Mononuclear cell (primary cell): ENCODE data around the gene AP3S2. TPM values are rescaled to one million over a fixed set of nuclear protein-coding genes. Genes with fewer than 3 reads are reported as not detected.

Experiments used
- H3K27me3 ChIP-seq: 2 replicates; pipeline ENCODE4 v1.6.0; 2011; ENCODE audit warnings: low read length, control low read depth; ENCODE audit not compliant: insufficient read depth
- H3K4me1 ChIP-seq: 2 replicates; pipeline ENCODE4 v1.5.1; 2011; ENCODE audit warnings: mild to moderate bottlenecking, low read length, control low read depth; ENCODE audit not compliant: insufficient read depth
- H3K4me3 ChIP-seq: 2 replicates; pipeline ENCODE4 v1.5.1; 2011; ENCODE audit warnings: mild to moderate bottlenecking, low read length, moderate library complexity
- H3K9me3 ChIP-seq: 2 replicates; pipeline ENCODE4 v1.5.1; 2011; ENCODE audit warnings: low read depth, mild to moderate bottlenecking, control low read depth, low read length
- total RNA-seq: library from RNA; depleted of rRNA; stranded (reverse); fragments of >200 nt; gene quantifications from one replicate; pipeline ENCODE4 v1.2.3, GENCODE V29; 2012

AP3S2 gene
- total RNA-seq, 1 donor: 38.9 TPM

DNA sequence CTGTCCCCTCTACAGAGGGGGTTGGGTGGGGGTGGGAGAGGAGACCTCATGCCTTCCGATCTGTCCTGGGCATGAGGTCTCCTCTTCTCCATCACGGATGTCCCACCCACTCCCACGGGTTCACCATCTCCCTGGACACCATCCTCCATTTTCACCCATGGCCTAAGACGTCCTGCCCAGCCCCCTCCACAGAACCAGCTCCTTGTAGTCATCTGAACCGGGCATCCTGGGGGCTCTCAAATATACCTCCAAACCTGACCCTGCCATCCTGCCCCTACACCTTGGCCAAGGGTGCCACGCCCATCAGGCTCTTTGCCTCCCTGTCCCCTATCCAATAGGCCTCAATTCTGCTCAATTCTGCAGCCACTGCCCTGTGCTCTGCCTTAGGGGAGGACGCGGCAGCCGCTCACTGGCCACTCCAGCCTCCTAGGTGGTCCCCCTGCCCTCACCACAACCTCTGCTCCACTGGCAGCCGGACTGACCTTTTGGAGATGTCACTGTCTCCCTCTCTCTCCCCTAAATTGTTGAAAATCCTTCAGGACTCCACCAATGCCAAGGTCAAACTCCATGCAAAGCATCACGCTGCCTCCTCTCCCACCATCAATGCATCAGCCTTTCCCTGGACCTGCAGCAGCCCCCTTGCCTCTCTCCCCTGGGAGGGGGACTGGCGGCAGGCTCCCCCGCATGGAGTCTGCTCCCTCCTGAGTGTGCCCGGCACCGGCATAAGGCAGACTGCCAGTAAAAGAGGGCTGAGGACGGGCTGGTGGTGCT, 69.8 kb downstream of the AP3S2 start:
- H3K27me3 ChIP-seq: no peaks in the 10 kb centered on the region
- H3K9me3 ChIP-seq: no peaks in the 10 kb centered on the region
- no peak overlapping the region for H3K4me3 ChIP-seq
- peaks cover 88% of the 10 kb centered on the region for H3K4me1 ChIP-seq

DNA sequence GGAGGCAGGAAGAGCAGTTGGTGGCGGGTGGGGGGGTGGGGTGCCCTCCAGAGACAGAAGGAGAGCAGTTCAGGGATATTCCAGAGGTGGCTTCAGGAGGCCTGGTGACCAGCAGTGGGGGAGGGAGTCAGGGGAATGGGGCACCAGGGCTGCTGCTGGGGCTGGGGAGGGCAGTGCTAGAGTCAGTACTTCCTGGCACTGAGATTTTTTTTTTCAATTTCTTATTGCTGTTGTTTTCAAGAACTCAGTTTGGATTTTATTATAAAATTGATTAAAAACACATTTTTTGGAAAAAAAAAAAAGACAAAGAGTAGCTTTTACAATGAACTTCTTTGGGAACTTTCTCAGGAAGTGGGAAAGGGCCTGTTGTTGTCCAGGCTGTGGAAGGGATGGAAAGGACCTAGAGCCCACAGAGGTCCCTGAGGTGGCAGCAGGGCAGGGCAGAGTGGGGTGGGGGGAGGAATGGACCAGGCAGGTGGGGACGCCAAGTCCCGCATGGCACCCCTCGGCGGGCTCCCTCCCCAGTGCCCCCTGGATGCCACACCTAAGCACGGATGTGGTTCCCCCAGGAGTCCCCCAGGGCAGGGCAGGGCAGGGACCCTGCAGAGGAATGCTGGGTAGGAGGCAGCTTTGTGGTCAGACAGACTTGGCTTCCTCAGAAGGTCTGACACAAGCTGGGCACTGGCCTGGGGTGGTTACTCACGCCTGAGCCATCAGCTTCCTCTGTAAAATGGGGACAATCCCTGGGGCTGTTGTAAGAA, 70.7 kb downstream of the AP3S2 start:
- no peaks in the 10 kb centered on the region for H3K27me3 ChIP-seq
- no peak overlapping the region for H3K4me3 ChIP-seq
- no peaks in the 10 kb centered on the region for H3K9me3 ChIP-seq
- H3K4me1 ChIP-seq: peaks cover 79% of the 10 kb centered on the region

DNA sequence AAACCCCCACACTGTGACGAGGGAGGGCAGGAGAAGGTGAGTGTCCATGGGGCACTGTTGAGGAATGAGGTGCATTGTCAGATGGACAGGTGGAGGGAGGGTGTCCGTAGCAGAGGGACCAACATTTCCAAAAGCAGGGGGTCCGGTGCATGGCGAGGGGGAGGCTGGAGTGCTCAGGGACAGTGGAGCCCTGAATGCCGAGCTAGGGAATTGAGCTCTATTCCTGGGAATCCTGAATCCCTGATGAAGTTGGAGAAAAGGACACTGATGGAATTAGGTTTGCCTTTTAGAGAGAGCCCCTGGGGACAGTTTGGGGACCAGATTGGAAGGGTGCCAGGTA, 71.2 kb downstream of the AP3S2 start:
- no peaks in the 10 kb centered on the region for H3K27me3 ChIP-seq
- H3K4me1 ChIP-seq: peaks cover 73% of the 10 kb centered on the region
- H3K4me3 ChIP-seq: no peak overlapping the region
- H3K9me3 ChIP-seq: no peaks in the 10 kb centered on the region

DNA sequence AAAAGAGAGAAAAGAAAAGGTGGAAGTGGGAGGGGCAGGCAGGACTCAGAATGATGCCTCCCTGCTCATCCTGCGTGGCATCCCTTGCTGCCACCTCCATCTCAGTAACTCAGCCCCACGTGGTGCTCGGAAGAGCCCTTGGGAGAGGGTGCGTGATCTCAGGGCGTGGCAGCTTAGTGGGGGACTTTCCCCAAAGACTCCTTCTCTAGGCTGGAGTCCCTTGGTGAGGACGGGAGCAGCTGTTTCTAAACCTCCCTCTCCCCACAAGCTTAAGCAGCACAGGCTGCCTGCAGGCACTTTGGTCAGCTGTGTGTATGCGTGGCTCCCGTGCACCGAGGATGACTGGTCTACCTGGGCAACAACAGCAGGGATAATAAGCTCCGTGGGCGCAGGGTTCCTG, 71.8 kb downstream of the AP3S2 start:
- H3K4me1 ChIP-seq: peaks cover 68% of the 10 kb centered on the region
- H3K4me3 ChIP-seq: no peak overlapping the region

DNA sequence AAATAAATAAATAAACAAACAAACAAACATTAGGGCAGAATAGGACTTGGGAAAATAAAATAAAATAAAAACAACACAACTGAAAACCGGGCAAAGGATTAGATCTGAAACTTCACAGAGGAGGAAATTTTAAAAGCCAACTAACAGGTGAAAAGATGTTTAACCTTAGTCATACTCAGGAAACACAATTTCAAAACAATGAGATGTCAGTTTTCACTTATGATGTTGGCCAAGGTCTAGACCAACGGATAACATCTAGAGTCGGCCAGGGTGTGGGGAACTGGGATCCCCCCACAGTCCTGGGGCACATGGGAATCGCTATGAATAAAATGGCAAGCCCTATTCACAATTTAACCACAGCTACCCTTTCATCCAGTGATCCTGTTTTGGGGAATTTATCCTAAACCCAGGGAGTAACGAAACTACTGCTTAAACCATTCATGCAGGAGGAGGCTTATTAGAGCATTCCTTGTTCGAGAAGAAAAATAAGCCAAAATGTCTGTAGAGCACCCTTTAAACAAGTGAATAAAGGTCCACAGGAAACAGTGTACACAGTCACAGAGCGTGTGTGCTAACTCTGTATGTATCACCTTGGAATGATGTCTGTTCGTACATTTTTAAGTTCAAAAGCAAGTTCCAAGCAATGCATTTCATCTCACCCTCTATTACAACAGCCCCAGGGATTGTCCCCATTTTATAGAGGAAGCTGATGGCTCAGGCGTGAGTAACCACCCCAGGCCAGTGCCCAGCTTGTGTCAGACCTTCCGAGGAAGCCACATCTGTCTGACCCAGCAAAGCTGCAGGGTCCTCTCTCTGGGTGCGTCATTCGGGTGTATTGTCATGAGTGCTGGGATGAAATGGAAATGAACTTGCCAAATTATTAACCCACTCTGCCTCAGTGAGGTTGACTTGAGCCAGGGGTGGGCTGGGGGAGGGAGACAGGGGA, 72.9 kb downstream of the AP3S2 start:
- H3K27me3 ChIP-seq: peaks cover 5% of the 10 kb centered on the region
- no peak overlapping the region for H3K4me3 ChIP-seq
- peaks cover 58% of the 10 kb centered on the region for H3K4me1 ChIP-seq
- no peaks in the 10 kb centered on the region for H3K9me3 ChIP-seq

More for the DNA sequence above, 71.8 kb downstream of the AP3S2 start:
- no peaks in the 10 kb centered on the region for H3K9me3 ChIP-seq
- no peaks in the 10 kb centered on the region for H3K27me3 ChIP-seq

DNA sequence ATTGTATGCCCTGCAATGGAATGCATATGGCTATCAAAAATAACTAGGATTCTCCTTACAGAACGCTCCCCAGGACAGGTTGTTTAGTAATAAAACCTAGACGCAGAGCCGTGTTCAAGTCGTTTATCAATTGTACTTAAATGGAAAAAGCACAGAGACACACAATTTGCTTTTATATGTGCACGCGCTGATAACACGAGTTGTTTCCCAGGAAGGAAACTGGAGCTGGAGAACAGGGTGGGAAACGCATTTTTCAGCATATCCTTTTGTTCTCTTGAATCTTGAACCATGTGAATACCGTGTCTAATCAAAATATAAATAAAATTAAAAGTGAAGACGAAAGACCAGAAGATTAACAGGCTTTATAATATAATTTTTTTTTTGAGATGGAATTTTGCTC, 75.5 kb downstream of the AP3S2 start:
- Histone ChIP-seq H3K27me3 (peaks cover 14% of the 10 kb centered on the region), H3K4me1 (peaks cover 49% of the 10 kb centered on the region), H3K9me3 (no peaks in the 10 kb centered on the region), H3K4me3 (no peak overlapping the region)

DNA sequence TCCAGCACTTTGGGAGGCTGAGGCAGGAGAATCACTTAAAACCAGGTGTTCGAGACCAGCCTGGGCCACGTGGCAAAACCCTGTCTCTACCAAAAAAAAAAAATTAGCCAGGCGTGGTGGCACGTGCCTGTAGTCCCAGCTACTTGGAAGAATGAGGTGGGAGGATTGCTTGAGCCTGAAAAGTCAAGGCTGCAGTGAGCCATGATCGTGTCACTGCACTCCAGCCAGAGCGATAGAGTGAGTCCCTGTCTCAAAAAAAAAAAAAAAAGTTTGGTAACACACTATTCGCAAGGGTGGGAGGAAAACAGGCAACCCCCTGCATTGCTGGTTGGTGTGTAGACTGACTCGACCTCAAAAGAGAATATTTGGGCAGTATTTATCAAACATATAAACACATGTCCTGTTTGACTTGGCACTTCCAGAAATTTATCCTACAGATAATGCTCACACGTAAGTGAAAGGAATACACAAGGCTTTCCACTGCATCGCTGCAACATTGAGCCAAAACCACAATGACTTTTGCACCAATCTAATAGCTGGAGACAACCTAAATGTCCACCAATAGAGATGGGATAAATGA, 76.0 kb downstream of the AP3S2 start:
- peaks cover 50% of the 10 kb centered on the region for H3K4me1 ChIP-seq
- peaks cover 16% of the 10 kb centered on the region for H3K27me3 ChIP-seq
- no peak overlapping the region for H3K4me3 ChIP-seq

DNA sequence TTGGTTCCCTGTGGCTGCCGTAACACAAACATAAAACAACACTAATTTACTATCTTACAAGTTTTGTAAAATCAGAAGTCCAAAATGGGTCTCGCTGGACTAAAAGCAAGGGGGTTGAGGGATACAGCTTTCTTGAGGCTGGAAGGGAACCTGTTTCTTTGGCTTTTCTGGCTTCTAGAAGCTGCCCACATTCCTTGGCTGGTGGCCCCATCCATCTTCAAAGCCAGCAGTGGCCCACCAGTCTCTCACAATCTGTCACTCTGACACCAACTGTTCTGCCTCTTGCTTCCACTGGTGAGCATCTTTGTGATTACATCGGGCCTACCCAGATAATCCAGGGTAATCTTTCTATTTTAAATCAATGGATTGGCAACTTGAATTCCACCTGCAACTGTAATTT, 78.0 kb downstream of the AP3S2 start:
- Histone ChIP-seq H3K27me3 (peaks cover 16% of the 10 kb centered on the region), H3K4me1 (peaks cover 42% of the 10 kb centered on the region), H3K4me3 (no peak overlapping the region), H3K9me3 (no peaks in the 10 kb centered on the region)

More for the DNA sequence above, 76.0 kb downstream of the AP3S2 start:
- no peaks in the 10 kb centered on the region for H3K9me3 ChIP-seq

DNA sequence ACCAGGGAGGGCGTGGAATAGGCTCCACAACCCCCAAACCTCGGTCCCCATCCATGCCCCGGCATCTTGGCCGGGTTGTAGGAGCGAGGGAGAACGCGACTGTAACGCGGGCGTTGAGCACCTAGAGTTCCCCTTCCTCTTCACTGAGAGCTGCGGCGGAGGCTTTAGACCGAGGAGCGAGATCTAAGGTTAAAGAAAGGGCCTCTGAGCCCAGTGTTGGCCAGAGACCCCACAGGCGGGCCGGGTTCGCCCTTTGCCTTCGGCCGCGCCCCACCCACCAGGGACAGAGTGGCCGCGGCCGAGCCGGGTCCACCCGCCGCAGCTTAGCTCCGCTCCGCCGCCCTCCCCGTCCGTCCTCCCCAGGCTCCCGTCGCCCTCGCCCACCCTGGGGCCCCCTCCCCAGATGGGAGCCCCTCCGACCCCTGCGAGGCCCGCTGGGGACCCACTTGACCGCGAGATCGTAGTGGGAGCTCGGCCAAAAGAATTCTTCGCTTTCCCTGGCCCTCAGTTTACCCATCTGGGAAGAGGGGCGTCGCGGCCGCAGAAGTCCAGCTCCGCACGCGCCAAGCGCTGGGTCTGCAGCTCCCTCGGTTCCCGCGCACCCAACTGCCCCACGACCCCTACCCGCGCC, 79.6 kb downstream of the AP3S2 start:
- Histone ChIP-seq H3K4me3 (peak overlapping the region; percentile 51), H3K9me3 (no peaks in the 10 kb centered on the region), H3K4me1 (peaks cover 36% of the 10 kb centered on the region), H3K27me3 (peaks cover 16% of the 10 kb centered on the region)

DNA sequence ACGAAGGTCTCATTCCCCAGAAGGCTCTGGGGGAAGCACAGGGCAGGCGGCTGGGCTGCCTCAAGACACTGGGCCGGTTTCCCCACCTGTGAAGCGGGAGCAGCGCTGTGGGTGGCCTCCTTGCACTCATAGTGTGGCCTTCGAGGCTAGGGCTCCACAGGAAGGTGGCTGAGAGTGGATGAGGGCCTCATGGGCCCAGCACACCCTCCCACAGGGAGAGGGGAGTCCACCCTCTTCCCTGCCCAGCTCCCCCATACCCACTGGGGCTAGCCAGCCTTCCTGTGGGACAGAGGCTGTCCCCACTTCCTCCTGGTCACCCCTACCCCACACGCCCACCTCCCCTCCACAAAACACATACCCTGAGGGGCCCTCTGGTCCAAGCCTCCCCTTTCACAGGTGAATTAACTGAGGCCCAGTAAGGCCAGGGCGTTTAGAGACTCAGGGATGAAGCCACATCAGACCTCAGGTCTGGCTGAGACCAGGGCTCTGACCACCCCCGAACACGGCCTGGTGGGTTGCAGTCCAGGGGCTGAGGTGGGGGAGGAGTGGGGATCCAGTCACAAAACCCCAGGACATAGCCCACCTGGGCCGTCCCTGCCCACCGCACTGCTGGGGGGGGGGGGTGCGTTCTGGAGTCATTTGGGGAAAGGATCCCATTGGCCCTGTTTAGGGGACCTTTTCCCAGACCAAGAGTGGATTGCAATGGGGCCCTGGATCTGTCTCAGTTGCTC, 80.2 kb downstream of the AP3S2 start:
- Histone ChIP-seq H3K4me1 (peaks cover 36% of the 10 kb centered on the region), H3K27me3 (peaks cover 16% of the 10 kb centered on the region), H3K9me3 (no peaks in the 10 kb centered on the region), H3K4me3 (peak overlapping the region; percentile 51)

DNA sequence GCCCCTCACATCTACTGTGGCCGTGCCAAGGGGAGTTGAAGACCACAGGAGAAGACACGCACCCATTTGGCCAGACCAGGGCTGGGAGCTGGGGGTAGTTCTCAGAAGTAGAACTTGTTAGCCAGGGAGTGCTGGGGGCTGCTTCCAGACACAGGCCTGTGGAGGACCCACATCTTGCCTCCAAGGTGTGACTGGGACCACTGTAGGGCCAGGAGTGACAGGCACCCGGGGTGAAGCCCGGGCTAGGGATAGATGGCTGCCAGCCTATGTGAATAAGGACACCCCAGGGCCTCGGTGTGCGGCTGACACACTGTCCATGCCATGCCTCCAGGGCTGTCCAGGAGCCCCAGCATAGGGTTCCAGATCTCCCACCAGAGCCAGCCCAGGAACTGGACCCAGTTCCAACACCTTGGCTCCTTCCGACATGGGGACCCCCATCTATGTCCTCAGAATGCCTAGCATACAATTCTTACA, 80.9 kb downstream of the AP3S2 start:
- Histone ChIP-seq H3K27me3 (peaks cover 16% of the 10 kb centered on the region), H3K4me3 (peak overlapping the region; percentile 51), H3K9me3 (no peaks in the 10 kb centered on the region), H3K4me1 (peaks cover 36% of the 10 kb centered on the region)

DNA sequence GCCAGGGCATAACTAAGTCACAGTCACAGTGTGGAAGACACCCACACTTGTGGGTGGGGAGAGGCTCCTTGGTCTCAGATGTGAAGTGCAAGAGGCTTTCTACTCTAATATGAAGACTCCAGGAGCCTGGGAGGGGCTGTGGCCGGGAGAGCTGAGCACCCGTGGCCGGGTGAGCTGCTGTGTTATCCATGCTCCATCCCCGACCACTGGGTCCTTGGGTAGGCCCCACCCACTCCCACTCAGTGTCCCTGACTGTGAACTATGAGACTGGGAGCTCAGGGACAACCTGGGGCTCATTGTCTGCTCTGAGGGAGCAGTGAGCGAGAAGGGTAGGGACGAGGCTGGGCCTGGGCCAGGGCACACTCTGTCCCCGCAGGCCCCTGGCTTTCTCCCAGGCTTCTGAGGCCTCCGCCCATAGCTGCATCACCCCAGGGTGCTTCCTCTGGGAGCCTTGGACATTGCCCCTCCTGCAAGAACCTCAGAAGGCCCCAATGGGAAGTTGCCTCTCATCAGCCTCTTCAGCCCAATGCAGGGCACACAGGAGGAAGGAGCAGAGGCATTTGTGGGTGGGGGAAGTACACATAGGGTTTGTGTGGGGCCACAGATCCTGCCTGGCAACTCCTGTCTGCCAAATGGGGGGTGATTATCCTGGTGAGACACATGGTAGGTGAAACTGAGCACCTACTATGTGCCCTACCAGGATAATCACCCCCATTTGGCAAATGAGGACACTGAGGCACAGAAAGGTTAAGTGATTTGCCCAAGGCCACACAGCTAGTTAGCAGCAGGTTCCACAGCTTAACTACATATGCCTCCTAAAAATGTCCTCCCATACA, 81.6 kb downstream of the AP3S2 start:
- Histone ChIP-seq H3K9me3 (no peaks in the 10 kb centered on the region), H3K4me1 (peaks cover 36% of the 10 kb centered on the region), H3K27me3 (peaks cover 16% of the 10 kb centered on the region), H3K4me3 (no peak overlapping the region)

DNA sequence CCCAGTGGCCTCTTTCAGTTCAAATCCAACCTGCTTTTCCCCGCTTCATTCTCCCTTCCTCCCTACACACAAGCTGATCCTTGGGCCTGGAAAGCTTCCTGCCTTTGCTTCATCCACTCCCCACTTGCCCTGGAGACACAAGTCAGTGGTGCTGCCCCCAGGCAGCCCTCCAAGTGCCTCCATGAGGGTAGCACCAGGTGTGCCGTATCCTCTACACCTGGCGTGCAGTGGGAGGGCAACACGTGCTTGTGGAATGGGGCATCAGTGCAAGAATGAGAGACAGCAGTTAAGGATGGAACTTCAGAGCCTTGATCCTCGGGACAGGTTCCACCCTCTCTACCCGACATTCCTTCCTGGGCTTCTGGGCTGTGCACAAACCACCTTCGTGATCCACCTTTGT, 83.0 kb downstream of the AP3S2 start:
- peaks cover 10% of the 10 kb centered on the region for H3K27me3 ChIP-seq
- no peak overlapping the region for H3K4me3 ChIP-seq
- no peaks in the 10 kb centered on the region for H3K9me3 ChIP-seq
- H3K4me1 ChIP-seq: peaks cover 36% of the 10 kb centered on the region
